Trophoblast cell (in vitro differentiated cells and primary cell): ENCODE results near the gene KCNQ1.

Source experiments
- DNase-seq, 2 donors: peaks; one replicate each; pipeline ENCODE4 v3.0.0-alpha.2; 2016
- H2AFZ ChIP-seq: 2 replicates; pipeline ENCODE4 v1.6.1; 2013; ENCODE audit warnings: low read length, moderate library complexity, mild to moderate bottlenecking; ENCODE audit not compliant: insufficient read depth, poor library complexity
- H2AK5ac ChIP-seq: 2 replicates; pipeline ENCODE4 v1.6.1; 2013; ENCODE audit warnings: mild to moderate bottlenecking, low read length
- H2BK120ac ChIP-seq: 2 replicates; pipeline ENCODE4 v1.6.1; 2013; ENCODE audit warnings: low read length, mild to moderate bottlenecking, moderate library complexity; ENCODE audit not compliant: insufficient read depth, poor library complexity
- H2BK12ac ChIP-seq: 2 replicates; pipeline ENCODE4 v1.6.1; 2013; ENCODE audit warnings: mild to moderate bottlenecking, low read length, moderate library complexity
- H2BK5ac ChIP-seq: 2 replicates; pipeline ENCODE4 v1.6.1; 2013; ENCODE audit warnings: low read length, low read depth, moderate library complexity, mild to moderate bottlenecking; ENCODE audit not compliant: poor library complexity
- H3K14ac ChIP-seq: 2 replicates; pipeline ENCODE4 v1.6.1; 2013; ENCODE audit warnings: mild to moderate bottlenecking, low read length
- H3K18ac ChIP-seq: 2 replicates; pipeline ENCODE4 v1.6.1; 2013; ENCODE audit warnings: mild to moderate bottlenecking, low read length
- H3K23ac ChIP-seq: 2 replicates; pipeline ENCODE4 v1.6.1; 2013; ENCODE audit warnings: low read length
- H3K27ac ChIP-seq: 2 replicates; pipeline ENCODE4 v1.5.1; 2013; ENCODE audit warnings: low read depth, mild to moderate bottlenecking, inconsistent platforms, low read length, moderate library complexity
- H3K27me3 ChIP-seq: 2 replicates; pipeline ENCODE4 v1.6.1; 2013; ENCODE audit warnings: inconsistent platforms, mild to moderate bottlenecking, low read length, moderate library complexity; ENCODE audit not compliant: insufficient read depth
- H3K36me3 ChIP-seq, 2 experiments: 1 replicate in 1 of 2; 2 replicates in 1 of 2; pipeline ENCODE4 v1.6.1; 2013; ENCODE audit warnings: low read length in 2 of 2, mild to moderate bottlenecking in 2 of 2, moderate library complexity in 1 of 2; ENCODE audit not compliant: insufficient read depth in 2 of 2, control insufficient read depth in 1 of 2
- H3K4ac ChIP-seq: 2 replicates; pipeline ENCODE4 v1.6.1; 2013; ENCODE audit warnings: low read depth, mild to moderate bottlenecking, low read length, moderate library complexity
- H3K4me1 ChIP-seq, 2 experiments: 1 replicate in 1 of 2; 2 replicates in 1 of 2; pipeline ENCODE4 v1.6.1; 2013; ENCODE audit warnings: low read length in 2 of 2, mild to moderate bottlenecking in 2 of 2, moderate library complexity in 1 of 2; ENCODE audit not compliant: insufficient read depth in 2 of 2, control insufficient read depth in 1 of 2
- H3K4me2 ChIP-seq: 2 replicates; pipeline ENCODE4 v1.6.1; 2013; ENCODE audit warnings: inconsistent platforms, mild to moderate bottlenecking, low read length, moderate library complexity
- H3K4me3 ChIP-seq: 2 replicates; pipeline ENCODE4 v1.5.1; 2013; ENCODE audit warnings: mild to moderate bottlenecking, low read depth, low read length, inconsistent platforms
- H3K79me1 ChIP-seq: one replicate; pipeline ENCODE4 v1.6.1; 2013; ENCODE audit warnings: low read length
- H3K79me2 ChIP-seq: 2 replicates; pipeline ENCODE4 v1.6.1; 2013; ENCODE audit warnings: low read length, mild to moderate bottlenecking; ENCODE audit not compliant: control insufficient read depth, insufficient read depth, poor library complexity
- H3K9ac ChIP-seq: 2 replicates; pipeline ENCODE4 v1.6.1; 2013; ENCODE audit warnings: mild to moderate bottlenecking, low read length
- H3K9me3 ChIP-seq: 2 replicates; pipeline ENCODE4 v1.6.1; 2013; ENCODE audit warnings: low read depth, mild to moderate bottlenecking, control low read depth, inconsistent platforms, low read length; ENCODE audit not compliant: insufficient read depth
- H4K12ac ChIP-seq: 2 replicates; pipeline ENCODE4 v1.6.1; 2013; ENCODE audit warnings: low read depth, mild to moderate bottlenecking, low read length, moderate library complexity
- H4K8ac ChIP-seq: 2 replicates; pipeline ENCODE4 v1.6.1; 2013; ENCODE audit warnings: low read depth, mild to moderate bottlenecking, low read length, moderate library complexity
- H4K91ac ChIP-seq: one replicate; pipeline ENCODE4 v1.6.1; 2013; ENCODE audit warnings: low read depth, mild to moderate bottlenecking, low read length, moderate library complexity
- WGBS: extraction: QIAGEN DNeasy Blood & Tissue Kit; methylation state at CpG from one replicate; pipeline ENCODE4 v1.1.7; 2013; ENCODE audit warnings: missing lambda C conversion rate; ENCODE audit not compliant: insufficient read length, insufficient coverage; ENCODE audit errors: extremely low coverage; 5-methylcytosine and 5-hydroxymethylcytosine counted together

The KCNQ1 gene

DNA sequence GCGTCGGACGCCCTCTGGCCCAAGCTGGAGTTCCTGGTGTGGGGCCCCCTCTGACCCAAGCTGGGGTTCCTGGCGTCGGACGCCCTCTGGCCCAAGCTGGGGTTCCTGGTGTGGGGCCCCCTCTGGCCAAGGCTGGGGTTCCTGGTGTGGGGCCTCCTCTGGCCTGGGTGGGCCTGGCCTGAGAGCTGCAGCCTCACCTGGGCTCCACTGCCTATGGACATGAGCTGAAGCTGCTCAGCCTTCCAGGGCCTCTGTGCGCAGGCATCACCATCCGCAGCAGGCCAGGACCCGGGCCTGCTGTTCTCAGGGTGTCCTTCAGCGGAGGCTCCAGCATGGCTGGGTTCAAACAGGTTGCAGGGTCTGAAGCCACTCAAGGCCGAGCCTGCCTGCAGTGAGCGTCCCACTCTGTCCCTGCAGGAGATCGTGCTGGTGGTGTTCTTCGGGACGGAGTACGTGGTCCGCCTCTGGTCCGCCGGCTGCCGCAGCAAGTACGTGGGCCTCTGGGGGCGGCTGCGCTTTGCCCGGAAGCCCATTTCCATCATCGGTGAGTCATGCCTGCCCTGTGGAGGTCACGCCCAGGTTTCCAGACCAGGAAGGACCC is 125.5 kb downstream of the KCNQ1 start:
- Histone ChIP-seq H4K91ac (no peak overlapping the region), H3K27me3 (no peaks in the 10 kb centered on the region), H3K36me3 (no peaks in the 10 kb centered on the region), H3K18ac (no peak overlapping the region), H2AFZ (no peak overlapping the region), H3K27ac (no peak overlapping the region), H3K4me2 (no peak overlapping the region), H3K4ac (no peak overlapping the region), H3K23ac (no peak overlapping the region), H3K4me1 (no peaks in the 10 kb centered on the region), H2BK5ac (no peak overlapping the region), H2BK12ac (no peak overlapping the region), H2BK120ac (no peak overlapping the region), H4K8ac (no peak overlapping the region), H4K12ac (no peak overlapping the region), H3K9ac (no peak overlapping the region), H3K4me3 (no peak overlapping the region), H3K9me3 (peaks cover 16% of the 10 kb centered on the region), H3K14ac (no peak overlapping the region), H3K79me2 (no peaks in the 10 kb centered on the region), H2AK5ac (no peak overlapping the region), H3K79me1 (no peaks in the 10 kb centered on the region)
- no peak for DNase-seq
- WGBS, result no CpG with 5 or more reads among the region's 26 CpGs

DNA sequence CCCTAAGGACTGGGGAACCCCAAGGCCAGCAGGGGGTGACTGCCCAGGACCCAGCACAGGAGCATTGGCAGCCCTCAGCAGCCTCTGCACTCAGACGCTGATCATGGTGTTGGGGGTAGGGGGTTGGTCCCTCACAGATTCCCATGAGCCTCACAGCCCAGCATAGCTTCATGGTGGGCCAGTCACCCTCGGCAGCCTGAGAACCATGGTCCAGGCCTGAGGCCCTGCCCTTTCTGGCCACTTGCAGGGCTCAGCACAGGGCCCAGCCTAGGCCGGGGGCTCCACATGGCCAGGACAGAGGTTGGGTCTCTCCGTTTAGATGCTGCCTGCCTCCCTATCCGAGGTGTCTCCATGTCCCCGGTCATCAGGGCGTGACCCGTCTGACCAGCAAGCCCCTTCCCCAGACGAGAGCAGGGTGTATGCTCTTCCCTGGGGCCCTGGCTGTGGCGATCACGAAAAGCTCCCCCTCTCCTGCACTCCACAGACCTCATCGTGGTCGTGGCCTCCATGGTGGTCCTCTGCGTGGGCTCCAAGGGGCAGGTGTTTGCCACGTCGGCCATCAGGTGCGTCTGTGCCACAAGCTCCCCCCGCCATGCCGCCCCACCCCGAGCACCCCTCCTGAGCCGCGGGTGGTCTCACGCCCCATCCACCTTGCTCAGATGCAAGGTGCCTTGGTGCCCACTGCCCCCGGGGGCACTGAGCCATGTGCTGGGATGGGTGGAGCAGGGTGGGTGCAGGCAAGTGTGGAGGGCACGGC is 126.2 kb downstream of the KCNQ1 start:
- WGBS, result no CpG with 5 or more reads among the region's 25 CpGs
- no peaks in the 10 kb centered on the region for H3K79me2 ChIP-seq

DNA sequence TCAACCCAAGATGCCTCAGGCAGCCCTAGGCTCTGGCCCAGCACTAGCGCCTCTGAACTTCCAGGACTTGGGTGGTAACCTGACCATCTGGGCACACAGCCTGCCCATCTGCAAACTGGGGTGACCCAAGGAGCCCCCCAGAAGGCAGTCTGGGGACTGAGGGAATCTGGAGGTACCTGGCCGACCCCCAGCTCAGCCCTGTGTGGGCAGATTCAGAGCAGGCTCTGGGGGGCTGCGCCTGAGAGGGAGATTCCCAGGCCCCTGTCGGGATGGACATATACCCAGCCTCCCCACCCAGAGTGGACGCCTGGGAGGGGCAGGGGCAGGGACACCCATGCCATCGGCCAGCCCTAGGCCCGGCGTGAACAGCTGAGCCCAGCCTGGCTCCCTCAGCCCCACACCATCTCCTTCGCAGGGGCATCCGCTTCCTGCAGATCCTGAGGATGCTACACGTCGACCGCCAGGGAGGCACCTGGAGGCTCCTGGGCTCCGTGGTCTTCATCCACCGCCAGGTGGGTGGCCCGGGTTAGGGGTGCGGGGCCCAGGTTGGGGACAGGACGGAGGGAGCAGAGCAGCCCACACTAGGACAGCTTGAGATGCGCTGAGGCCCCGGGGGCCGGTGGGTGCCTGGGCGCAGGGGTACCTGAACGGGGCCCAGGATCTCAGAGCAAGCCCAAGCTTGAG is 126.9 kb downstream of the KCNQ1 start:
- no peak overlapping the region for H2BK120ac ChIP-seq
- no peaks in the 10 kb centered on the region for H3K79me2 ChIP-seq
- no peaks in the 10 kb centered on the region for H3K27me3 ChIP-seq
- H3K9me3 ChIP-seq, result peaks cover 16% of the 10 kb centered on the region
- no peak overlapping the region for H2BK12ac ChIP-seq
- H2AK5ac ChIP-seq, result no peak overlapping the region
- no peak overlapping the region for H4K12ac ChIP-seq
- no peak overlapping the region for H2AFZ ChIP-seq
- H3K4me3 ChIP-seq, result no peak overlapping the region
- no peak overlapping the region for H3K23ac ChIP-seq
- no peaks in the 10 kb centered on the region for H3K4me1 ChIP-seq
- no peak overlapping the region for H3K14ac ChIP-seq
- H3K36me3 ChIP-seq, result no peaks in the 10 kb centered on the region
- H4K91ac ChIP-seq, result no peak overlapping the region
- no peak overlapping the region for H3K9ac ChIP-seq
- no peak overlapping the region for H2BK5ac ChIP-seq
- no peak for DNase-seq
- H3K79me1 ChIP-seq, result no peaks in the 10 kb centered on the region
- no peak overlapping the region for H3K18ac ChIP-seq
- no CpG with 5 or more reads among the region's 23 CpGs for WGBS
- H3K27ac ChIP-seq, result no peak overlapping the region
- H3K4ac ChIP-seq, result no peak overlapping the region
- H3K4me2 ChIP-seq, result no peak overlapping the region
- no peak overlapping the region for H4K8ac ChIP-seq

More for the DNA sequence above, 126.2 kb downstream of the KCNQ1 start:
- no peak overlapping the region for H4K12ac ChIP-seq
- H2BK5ac ChIP-seq, result no peak overlapping the region
- H3K36me3 ChIP-seq, result no peaks in the 10 kb centered on the region
- no peak overlapping the region for H3K18ac ChIP-seq
- H4K8ac ChIP-seq, result no peak overlapping the region
- H3K9ac ChIP-seq, result no peak overlapping the region
- no peak overlapping the region for H3K27ac ChIP-seq
- no peak overlapping the region for H3K14ac ChIP-seq
- H2AFZ ChIP-seq, result no peak overlapping the region
- H2BK12ac ChIP-seq, result no peak overlapping the region
- H2AK5ac ChIP-seq, result no peak overlapping the region
- H3K4me1 ChIP-seq, result no peaks in the 10 kb centered on the region
- H3K23ac ChIP-seq, result no peak overlapping the region
- H3K4ac ChIP-seq, result no peak overlapping the region
- no peak overlapping the region for H2BK120ac ChIP-seq
- peaks cover 16% of the 10 kb centered on the region for H3K9me3 ChIP-seq
- no peak for DNase-seq
- H3K27me3 ChIP-seq, result no peaks in the 10 kb centered on the region
- no peaks in the 10 kb centered on the region for H3K79me1 ChIP-seq
- no peak overlapping the region for H3K4me3 ChIP-seq
- no peak overlapping the region for H4K91ac ChIP-seq
- H3K4me2 ChIP-seq, result no peak overlapping the region

DNA sequence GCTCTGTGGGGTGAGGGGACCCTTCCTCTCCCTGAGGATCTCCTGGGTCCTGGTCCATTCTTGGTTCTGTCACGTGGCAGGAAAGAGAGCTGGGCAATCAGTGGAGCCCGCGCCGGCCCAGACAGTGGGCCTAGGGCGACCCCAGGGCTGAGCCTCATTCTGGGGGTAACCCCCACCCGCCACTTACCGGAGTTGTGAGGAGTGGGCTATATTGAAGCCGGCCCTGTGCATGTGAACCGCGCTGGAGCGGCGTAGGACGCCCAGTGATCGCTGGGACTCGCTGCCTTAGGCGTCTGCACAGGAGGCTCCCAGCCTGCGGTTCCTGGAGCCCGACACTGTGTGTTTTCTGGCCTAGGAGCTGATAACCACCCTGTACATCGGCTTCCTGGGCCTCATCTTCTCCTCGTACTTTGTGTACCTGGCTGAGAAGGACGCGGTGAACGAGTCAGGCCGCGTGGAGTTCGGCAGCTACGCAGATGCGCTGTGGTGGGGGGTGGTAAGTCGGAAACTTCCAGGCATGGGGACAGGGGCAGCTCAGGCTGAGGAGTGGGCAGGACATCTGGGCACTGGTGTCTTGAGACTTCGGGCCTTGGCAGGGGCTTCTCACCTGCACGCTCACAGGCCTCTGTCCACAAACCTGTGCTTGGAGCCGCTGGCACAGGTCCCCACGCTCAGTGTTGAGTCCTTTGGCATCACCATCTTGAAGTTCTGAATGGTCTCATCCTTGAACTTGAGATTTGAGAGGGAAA is 127.9 kb downstream of the KCNQ1 start:
- Histone ChIP-seq H3K27ac (no peak overlapping the region), H3K4me1 (no peaks in the 10 kb centered on the region), H4K8ac (no peak overlapping the region), H2BK5ac (no peak overlapping the region), H3K79me1 (no peaks in the 10 kb centered on the region), H3K18ac (no peak overlapping the region), H2BK120ac (no peak overlapping the region), H2AFZ (no peak overlapping the region), H3K4me2 (no peak overlapping the region), H3K36me3 (no peaks in the 10 kb centered on the region), H3K9ac (no peak overlapping the region), H4K91ac (no peak overlapping the region), H3K23ac (no peak overlapping the region), H3K14ac (no peak overlapping the region), H3K4me3 (no peak overlapping the region), H3K27me3 (no peaks in the 10 kb centered on the region), H2BK12ac (no peak overlapping the region), H3K4ac (no peak overlapping the region), H4K12ac (no peak overlapping the region), H3K79me2 (no peaks in the 10 kb centered on the region), H3K9me3 (peaks cover 16% of the 10 kb centered on the region), H2AK5ac (no peak overlapping the region)
- WGBS, result no CpG with 5 or more reads among the region's 33 CpGs
- no peak for DNase-seq
